ENCODE measurements around the gene INO80E.

INO80E gene

GRCh38 chr16:29993191-29993902, 2.7 kb upstream of the INO80E start:
- no peak for DNase-seq (ENCODE audit: low read depth)

GRCh38 chr16:29993903-29994599, 2.0 kb upstream of the INO80E start:
- no peak for DNase-seq (ENCODE audit: low read depth)

- DNase-seq (ENCODE audit: low read depth): peak; percentile 91
Observed at GRCh38 chr16:29994600-29995323, 1.3 kb upstream of the INO80E start.

- DNase-seq (ENCODE audit: low read depth): peak; percentile 81
Observed at GRCh38 chr16:29995324-29995910, 624 bp upstream of the INO80E start, which contains the start of gene HIRIP3. HIRIP3 (minus strand) TSS chr16:29995617; CDS start chr16:29995605, 12 bp downstream.

GRCh38 chr16:29996766-29997250, 767 bp downstream of the INO80E start:
- DNase-seq (ENCODE audit: low read depth): no peak

GRCh38 chr16:29999605-30000004, 3.6 kb downstream of the INO80E start:
- no peak for DNase-seq (ENCODE audit: low read depth)

GRCh38 chr16:30000735-30001631, 4.9 kb downstream of the INO80E start:
- DNase-seq (ENCODE audit: low read depth): no peak

- DNase-seq (ENCODE audit: low read depth): no peak
Observed at GRCh38 chr16:30002614-30003346, 6.7 kb downstream of the INO80E start.

- DNase-seq (ENCODE audit: low read depth): no peak
Observed at GRCh38 chr16:30003670-30004423, 7.8 kb downstream of the INO80E start.

GRCh38 chr16:30004424-30004776, 8.4 kb downstream of the INO80E start:
- no peak for DNase-seq (ENCODE audit: low read depth)

GRCh38 chr16:30004811-30005242, 8.8 kb downstream of the INO80E start:
- no peak for DNase-seq (ENCODE audit: low read depth)

- peak; percentile 57 for DNase-seq (ENCODE audit: low read depth)
Observed at GRCh38 chr16:30005341-30006094, 9.5 kb downstream of the INO80E start.

GRCh38 chr16:30006095-30006473, 10.0 kb downstream of the INO80E start:
- no peak for DNase-seq (ENCODE audit: low read depth)

- no peak for DNase-seq (ENCODE audit: low read depth)
Observed at GRCh38 chr16:30006659-30007377, 10.8 kb downstream of the INO80E start.

- DNase-seq (ENCODE audit: low read depth): no peak
Observed at GRCh38 chr16:30007378-30007895, 11.4 kb downstream of the INO80E start.

GRCh38 chr16:30009085-30009862, 13.2 kb downstream of the INO80E start:
- DNase-seq (ENCODE audit: low read depth): no peak
